ENCODE results near the gene CTBP2.
"Not testable (repeated sequence)": the region's sequence is repeated elsewhere in the genome, so short reads cannot be mapped to it uniquely, and the experiment has no call there.

CTBP2 gene

DNA sequence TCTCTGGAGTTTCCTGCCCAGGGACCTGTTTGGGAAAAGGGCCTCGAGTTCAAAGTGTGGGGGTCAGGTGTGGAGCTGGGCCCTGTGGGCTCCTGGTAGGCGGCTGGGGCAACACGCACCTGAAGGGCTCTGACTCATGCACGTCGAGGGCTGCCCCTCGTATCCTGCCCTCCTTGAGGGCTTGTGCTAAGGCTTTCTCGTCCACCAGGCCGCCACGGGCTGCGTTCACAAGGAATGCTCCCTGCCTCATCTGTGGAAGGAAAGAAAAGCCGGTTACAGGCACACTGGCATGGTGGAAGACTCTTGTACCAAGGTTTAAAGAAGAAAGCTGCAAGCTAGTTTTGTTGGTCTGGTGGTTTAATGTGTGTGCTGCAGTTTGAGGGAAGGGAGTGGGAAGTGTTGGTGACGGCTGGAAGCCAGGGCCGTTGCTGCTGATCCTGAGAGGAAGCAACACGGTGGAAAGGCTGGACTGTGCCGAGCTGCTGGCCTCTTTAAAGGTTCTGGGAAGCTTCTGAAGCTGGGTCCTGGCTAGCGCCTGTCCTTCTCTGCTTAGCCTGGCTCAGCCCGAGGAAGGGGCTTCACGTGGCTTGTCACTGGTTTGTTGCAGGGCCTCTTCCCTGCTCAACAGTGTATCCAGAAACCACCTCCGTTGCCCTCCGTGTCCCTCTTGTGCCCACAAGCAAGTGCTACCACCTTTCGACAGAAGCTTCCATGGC, 166.5 kb downstream of the CTBP2 start:
- TF ChIP-seq, protein P1, sequence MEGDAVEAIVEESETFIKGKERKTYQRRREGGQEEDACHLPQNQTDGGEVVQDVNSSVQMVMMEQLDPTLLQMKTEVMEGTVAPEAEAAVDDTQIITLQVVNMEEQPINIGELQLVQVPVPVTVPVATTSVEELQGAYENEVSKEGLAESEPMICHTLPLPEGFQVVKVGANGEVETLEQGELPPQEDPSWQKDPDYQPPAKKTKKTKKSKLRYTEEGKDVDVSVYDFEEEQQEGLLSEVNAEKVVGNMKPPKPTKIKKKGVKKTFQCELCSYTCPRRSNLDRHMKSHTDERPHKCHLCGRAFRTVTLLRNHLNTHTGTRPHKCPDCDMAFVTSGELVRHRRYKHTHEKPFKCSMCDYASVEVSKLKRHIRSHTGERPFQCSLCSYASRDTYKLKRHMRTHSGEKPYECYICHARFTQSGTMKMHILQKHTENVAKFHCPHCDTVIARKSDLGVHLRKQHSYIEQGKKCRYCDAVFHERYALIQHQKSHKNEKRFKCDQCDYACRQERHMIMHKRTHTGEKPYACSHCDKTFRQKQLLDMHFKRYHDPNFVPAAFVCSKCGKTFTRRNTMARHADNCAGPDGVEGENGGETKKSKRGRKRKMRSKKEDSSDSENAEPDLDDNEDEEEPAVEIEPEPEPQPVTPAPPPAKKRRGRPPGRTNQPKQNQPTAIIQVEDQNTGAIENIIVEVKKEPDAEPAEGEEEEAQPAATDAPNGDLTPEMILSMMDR (IDR thresholded peaks at IDR 0.05; ENCODE audit: low read depth, low read length) = no peak
- in situ Hi-C loops (cut with HindIII; ENCODE audit: low sequenced_read_pairs) = no loop called here
- no peak overlapping the region for H3K4me3 ChIP-seq (ENCODE audit: low read depth, low read length)
- no peak for DNase-seq (ENCODE audit: low read depth, low spot score)

DNA sequence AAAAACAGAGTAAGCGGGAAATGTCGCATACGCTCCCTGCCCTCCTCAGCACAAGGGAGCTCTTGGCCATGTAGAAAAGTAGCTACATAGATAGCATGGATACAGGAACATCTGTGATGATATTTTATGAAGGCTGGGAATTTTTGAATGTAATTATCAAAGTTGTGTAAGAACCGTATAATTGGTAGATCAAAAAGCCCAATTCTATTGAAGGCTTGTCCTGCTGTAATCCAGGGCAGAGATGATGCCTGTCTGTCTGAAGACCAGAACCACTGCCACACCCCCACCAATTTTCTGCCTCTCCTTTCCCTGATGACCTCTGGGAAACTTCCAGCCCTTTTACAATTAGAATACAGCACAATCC, 167.0 kb downstream of the CTBP2 start:
- TF ChIP-seq, protein P1 (IDR thresholded peaks at IDR 0.05; ENCODE audit: low read depth, low read length) = no peak
- DNase-seq (ENCODE audit: low read depth, low spot score) = no peak
- no peak overlapping the region for H3K4me3 ChIP-seq (ENCODE audit: low read depth, low read length)
- in situ Hi-C loops (cut with HindIII; ENCODE audit: low sequenced_read_pairs) = no loop called here

DNA sequence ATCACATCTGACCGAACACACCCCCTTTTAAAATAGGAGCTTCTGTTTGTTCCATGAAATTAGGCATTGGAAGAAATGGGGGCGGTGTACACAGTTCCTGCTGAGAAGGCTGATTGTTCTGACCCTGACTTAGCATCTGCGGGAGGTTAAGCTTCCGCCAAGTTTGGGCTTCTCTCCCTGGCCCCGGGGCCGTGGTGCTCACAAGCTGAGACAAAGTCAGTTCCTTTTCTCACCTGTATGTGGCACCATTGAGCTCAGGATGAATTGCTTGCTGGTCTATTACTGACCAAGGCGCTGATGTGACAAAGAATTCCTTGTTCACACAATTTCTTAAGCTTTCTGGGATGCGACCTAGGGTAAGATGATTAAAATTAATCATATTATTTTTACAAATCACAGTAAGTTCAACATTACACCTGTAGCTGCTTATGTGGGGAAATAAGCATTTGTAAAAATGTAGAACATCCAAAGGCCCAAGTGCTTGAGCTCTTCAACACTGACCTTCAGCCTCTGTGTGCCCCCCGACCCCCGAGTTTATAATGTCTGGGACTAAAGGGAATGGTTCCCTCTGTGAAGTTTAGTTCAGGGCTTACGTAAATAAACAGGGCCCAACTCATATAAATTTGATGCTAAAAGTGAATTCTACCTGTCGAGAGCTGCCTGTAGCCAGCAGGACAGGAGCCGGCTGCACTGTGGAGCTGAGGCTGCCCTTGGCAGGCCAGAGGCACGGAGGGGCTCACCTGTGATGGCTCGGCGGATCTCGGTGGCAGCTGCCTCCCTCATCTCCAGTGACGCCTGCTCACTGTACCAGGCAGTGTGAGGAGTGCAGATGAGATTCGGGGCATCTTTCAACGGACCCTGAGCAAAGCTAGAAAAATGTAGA, 167.7 kb downstream of the CTBP2 start:
- H3K4me3 ChIP-seq (ENCODE audit: low read depth, low read length) = no peak overlapping the region
- DNase-seq (ENCODE audit: low read depth, low spot score) = peak; percentile 72
- in situ Hi-C loops (cut with HindIII; ENCODE audit: low sequenced_read_pairs) = no loop called here
- TF ChIP-seq, protein P1 (IDR thresholded peaks at IDR 0.05; ENCODE audit: low read depth, low read length) = peak; percentile 56

DNA sequence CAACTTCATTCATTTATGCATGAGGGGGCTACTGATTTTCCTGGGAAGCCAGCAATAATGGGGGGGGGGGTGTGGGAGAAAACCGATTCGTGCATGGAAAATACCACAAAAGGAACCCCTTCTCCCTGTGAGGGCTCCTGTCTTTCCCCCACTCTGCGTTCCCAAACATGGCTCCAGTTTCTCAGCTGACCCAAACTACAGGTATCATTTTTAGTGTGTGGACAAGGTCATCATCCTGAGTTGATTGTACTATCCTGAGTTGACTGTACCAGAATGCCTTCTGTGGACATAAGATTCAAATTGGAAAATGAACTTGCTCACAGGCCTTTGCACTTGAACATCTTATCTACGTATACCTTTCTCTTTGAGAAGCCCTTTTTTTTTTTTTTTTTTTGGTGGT, 168.5 kb downstream of the CTBP2 start:
- in situ Hi-C loops (cut with HindIII; ENCODE audit: low sequenced_read_pairs) = no loop called here
- H3K4me3 ChIP-seq (ENCODE audit: low read depth, low read length) = no peak overlapping the region
- TF ChIP-seq, protein P1 (IDR thresholded peaks at IDR 0.05; ENCODE audit: low read depth, low read length) = no peak
- no peak for DNase-seq (ENCODE audit: low read depth, low spot score)

DNA sequence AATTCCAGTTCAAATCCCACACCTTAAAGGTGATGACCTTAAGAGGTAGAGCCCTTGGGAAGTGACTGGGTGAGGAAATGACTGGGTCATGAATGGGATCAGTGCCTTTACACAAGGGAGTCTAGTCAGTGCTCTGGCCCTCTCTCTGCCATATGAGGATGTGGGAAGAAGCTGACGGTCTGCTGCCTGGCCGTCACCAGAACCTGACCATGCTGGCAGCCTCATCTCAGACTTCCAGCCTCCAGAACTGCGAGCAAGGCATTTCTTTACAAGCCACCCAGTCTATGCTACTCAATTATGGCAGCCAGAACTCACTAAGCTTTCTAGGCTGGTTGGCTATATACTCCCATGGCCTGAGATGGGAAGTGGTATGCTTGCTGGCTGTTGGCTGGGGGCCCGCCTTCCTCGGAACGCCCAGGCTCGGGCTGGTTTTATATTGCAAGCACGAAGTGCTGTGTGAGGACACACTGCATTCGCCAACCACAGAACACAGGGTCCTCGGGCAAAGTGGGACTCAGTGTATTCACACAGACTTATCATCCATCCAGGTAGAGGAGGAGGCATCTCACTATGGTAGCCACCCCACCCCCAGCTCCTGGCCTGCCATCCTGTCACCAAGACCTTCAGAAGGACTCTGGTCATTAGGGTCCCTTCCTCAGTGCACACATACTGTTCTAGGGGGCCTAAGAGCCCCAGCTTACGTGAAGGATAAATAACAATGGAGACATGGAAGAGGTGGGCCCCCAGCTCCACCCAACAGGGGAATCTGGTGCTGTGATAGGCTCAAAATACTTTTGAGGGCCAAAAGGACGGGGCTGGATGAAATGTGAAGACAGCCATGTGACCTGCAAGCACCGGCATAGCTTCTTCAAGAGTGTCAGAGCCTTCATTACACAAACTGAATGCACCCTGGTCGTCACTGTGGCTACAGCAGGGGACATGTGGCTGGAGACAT, 169.4 kb downstream of the CTBP2 start:
- no peak overlapping the region for H3K4me3 ChIP-seq (ENCODE audit: low read depth, low read length)
- no peak for DNase-seq (ENCODE audit: low read depth, low spot score)
- in situ Hi-C loops (cut with HindIII; ENCODE audit: low sequenced_read_pairs) = no loop called here
- TF ChIP-seq, protein P1 (IDR thresholded peaks at IDR 0.05; ENCODE audit: low read depth, low read length) = no peak

DNA sequence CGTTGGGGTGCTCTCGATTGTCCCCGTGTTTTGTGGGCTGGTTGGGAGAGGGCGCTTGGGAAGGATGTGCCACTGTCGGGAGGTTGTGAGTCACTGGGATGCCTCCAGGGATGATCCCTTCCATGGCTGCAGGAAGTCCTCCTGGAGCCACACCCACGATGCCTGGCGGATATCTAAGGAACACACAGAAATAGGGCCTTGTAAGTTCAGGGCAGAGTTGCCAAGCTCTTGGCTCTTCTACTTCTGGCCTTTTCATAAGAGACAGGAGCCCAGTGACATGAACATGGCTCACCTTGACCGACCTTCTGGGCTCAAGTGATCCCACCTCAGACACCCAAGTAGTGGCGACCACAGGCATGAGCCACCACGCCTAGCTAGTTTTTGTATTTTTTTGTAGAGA, 170.8 kb downstream of the CTBP2 start:
- DNase-seq (ENCODE audit: low read depth, low spot score) = no peak
- TF ChIP-seq, protein P1 (IDR thresholded peaks at IDR 0.05; ENCODE audit: low read depth, low read length) = no peak
- H3K4me3 ChIP-seq (ENCODE audit: low read depth, low read length) = no peak overlapping the region
- in situ Hi-C loops (cut with HindIII; ENCODE audit: low sequenced_read_pairs) = no loop called here

DNA sequence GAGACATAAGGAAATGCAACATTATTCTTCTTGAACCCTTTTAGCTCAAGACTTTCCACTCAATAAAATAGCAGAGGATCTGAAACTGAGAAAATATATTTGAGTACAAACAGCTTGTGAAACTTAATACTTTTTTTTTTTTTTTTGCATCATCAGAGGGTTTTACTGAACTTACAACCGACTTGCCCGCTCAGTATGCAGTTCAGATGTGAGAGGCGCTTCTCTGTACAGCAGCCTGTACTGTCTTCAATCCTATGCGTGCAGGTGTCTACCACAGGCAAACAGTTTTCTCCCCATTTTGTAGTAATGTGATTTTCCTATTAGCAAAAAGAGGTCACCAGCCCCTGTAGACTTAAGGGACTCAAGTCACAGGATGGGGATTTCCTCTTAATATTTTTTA, 171.6 kb downstream of the CTBP2 start:
- in situ Hi-C loops (cut with HindIII; ENCODE audit: low sequenced_read_pairs); DNase-seq (ENCODE audit: low read depth, low spot score); H3K4me3 ChIP-seq (ENCODE audit: low read depth, low read length): not testable (repeated sequence)
